Raji (cell line): Measurements from ENCODE around the gene SUZ12.
A peak's percentile ranks its signal among the peaks of the same experiment; 100 is the strongest.

Source experiments
- POLR2A ChIP-seq: IDR thresholded peaks from 2 replicates; pipeline ENCODE4 v1.6.1; 2011; ENCODE audit warnings: low read depth, low read length, control low read depth; ENCODE audit not compliant: insufficient read depth

SUZ12 gene

GRCh38 chr17:31936615-31937609, at the start of gene SUZ12:
SUZ12 (plus strand) TSS chr17:31937007; CDS start chr17:31937247, 240 bp downstream.
- TF ChIP-seq POLR2A, result peak; percentile 77

DNA sequence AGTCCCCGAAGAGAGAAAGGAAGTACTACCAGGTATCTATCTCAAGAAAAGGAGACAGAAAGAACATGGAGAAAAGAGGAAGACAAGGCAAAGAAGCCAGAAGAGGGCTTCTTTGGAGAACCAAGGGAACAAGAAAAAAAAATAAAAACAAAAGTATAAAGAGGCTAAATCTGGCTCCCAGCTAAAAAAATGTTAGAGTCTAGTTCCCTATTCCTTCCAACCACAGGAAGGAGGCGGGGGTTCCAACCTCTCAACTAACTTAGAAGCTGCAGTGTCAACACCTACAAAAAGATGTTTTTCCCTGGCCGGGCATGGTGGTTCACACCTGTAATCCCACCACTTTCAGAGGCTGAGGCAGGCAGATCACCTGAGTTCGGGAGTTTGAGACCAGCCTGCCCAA, 48.7 kb upstream of the SUZ12 start:
- no peak for TF ChIP-seq POLR2A

GRCh38 chr17:31900877-31901276, 35.9 kb upstream of the SUZ12 start:
- no peak for TF ChIP-seq POLR2A

GRCh38 chr17:31902693-31903092, 34.1 kb upstream of the SUZ12 start:
- no peak for TF ChIP-seq POLR2A

DNA sequence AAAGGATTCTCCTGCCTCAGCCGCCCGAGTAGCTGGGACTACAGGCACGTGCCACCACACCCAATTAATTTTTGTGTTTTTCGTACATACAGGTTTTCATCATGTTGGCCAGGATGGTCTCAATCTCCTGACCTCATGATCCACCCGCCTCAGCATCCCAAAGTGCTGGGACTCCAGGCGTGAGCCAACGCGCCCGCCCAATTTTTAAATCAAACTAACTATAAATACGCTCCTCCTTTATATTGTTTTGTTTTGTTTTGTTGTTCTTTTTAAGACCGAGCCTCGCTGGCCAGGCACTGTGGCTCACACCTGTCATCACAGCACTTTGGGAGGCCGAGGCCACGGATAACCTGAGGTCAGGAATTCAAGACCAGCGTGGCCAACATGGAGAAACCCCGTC, 33.4 kb upstream of the SUZ12 start:
- TF ChIP-seq POLR2A, result no peak

DNA sequence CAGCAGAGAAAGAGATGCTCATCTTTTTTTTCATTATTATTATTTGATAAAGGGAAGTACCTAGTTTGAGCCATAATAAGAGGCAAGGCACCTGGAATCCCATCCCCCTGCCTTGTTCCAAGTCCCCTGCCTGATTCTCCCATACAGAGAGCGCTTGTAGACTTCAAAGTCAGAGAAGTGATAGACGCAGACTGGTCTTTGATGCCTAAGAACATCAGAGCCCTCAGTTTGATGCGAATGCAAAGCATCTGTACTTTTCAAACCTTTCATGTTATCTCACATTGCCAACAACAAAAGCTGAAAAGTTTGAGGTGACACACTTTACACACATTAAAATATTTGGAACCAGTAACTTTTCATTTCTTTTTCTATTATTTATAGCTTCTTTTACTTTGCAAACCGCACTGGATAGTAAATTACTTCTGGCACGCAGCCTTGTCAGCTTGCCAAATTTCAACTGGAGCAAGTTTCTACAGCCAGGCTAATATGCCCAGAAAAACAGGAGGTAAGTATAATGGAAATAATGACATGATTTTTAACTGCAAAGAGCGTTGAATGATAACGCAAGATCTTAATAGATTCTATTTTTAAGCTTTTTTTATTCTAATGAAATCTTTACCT, 29.4 kb upstream of the SUZ12 start:
- TF ChIP-seq POLR2A, result no peak

GRCh38 chr17:31908386-31908785, 28.4 kb upstream of the SUZ12 start:
- TF ChIP-seq POLR2A, result no peak

- no peak for TF ChIP-seq POLR2A
Observed at GRCh38 chr17:31915456-31916100, 21.2 kb upstream of the SUZ12 start.

DNA sequence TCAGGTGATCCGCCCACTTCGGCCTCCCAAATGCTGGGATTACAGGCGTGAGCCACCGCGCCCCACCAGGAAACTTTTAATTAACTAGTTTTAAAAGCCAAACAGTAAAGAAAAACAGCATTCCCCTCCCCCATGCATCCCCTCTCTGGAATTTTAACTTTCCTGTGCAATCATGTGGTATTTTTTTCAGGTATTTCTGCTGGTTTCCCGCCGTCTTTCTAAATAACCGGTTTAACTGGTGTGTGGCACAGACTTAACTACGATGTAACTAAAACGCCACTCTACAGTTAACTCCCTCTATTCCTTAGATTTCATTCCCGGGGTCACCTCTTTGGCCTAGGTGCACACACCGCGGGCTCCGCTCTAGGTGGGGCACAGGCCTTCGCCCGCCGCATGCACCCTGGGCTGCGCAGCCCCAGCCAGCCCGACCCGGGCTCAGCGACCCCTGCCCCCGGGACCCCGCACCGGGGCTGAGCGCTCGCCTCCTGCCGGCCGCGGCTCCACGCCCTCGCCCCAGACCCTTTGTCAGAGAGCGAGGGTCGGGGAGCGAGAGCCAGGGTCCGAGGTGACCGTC, 20.2 kb upstream of the SUZ12 start:
- TF ChIP-seq POLR2A, result no peak

DNA sequence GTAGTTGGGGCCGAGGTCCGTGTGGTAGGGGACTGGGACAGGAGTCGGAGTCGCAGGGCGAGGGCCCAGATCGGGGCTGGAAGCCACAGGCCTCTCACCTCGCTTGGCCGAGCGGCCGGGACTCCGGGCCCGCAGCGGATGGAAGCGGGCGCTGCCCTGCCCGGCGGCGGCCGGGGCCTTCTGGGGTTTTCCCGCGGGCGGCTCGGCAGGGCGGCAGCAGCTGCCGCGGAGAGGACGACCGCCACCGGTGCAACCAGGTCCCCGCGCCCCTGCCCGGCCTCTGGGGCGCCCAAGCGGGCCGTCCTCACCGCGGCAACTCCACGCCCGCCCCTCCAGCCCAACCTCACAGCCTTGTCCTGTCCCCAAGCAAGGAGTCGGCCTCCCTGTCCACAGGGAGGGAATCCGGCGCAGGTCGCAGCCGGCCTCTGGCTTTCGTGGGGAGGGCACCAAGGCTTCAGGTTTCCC, 19.7 kb upstream of the SUZ12 start:
- TF ChIP-seq POLR2A, result no peak

DNA sequence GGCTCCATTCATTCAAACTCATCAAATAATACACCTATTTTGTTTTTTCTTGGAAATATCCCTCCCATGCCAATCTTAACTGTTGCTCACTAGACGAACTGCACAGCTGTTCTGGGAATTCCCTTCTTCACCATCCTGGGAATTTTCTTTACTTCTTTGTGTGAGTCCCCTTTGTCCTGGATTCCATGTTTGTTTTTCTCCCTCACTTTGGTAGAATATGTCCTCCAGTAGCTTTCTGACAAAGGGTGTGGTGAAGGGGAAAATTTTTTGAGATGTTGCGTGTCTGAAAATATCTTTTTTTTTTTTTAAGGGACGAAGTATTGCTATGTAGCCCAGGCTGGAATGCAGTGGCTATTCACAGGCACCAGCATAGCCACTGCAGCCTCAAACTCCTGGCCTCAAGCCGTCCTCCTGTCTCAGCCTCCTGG, 18.1 kb upstream of the SUZ12 start:
- no peak for TF ChIP-seq POLR2A

DNA sequence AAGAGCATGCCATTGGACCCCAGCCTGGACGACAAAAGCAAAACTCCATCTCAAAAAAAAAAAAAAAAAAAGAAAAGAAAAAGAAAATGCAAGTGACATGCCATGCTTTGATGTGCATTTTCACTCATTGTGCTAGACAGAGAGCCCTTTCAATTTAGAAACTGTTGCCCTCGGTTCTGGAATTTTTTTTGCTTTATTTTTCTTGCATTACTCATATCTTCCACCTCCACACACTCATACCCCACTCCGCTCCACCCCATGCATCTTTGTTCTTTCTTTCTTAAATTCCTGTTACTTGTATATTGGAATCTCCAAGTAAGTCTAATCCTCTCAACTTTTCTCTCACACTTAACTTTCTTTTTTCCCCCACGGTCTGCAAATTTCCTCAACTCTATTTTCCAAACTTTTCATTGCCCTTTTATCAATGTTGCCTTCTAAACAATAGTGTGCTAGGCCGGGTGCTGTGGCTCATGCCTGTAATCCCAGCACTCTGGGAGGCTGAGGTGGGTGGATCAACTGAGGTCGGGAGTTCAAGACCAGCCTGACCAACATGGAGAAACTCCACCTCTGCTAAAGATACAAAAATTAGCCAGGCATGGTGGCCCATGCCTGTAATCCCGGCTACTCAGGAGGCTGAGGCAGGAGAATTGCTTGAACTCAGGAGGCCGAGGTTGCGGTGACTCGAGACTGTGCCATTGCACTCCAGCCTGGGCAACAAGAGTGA, 16.8 kb upstream of the SUZ12 start:
- TF ChIP-seq POLR2A, result no peak

GRCh38 chr17:31926100-31926729, 10.6 kb upstream of the SUZ12 start:
- TF ChIP-seq POLR2A, result no peak

GRCh38 chr17:31931756-31932155, 5.1 kb upstream of the SUZ12 start:
- TF ChIP-seq POLR2A, result no peak
